ENCODE measurements around the gene FOXE1. TPM values are rescaled to one million over a fixed set of nuclear protein-coding genes. Genes with fewer than 3 reads are reported as not detected.

FOXE1 gene
- total RNA-seq, 1 donor from 2014 or later = 0.07 TPM

DNA sequence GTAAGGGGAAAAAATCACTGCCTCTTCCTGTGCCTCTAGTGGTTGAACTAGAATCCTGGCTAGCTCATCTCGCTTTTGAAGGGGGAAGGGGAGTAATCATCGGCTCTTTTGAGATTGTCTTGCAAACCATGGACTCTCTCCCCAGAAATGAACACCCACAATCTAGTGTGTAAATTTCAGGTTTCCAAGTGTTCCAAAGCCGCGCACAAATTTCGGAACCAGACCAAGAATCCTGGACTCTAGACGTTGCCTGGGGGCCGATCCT, 4.9 kb upstream of the FOXE1 start:
- intact Hi-C loops (cut with micrococcal nuclease) = no loop called here

- intact Hi-C loops (cut with micrococcal nuclease) = no loop called here
Measured at GRCh38 chr9:97848480-97849237, 4.4 kb upstream of the FOXE1 start.

DNA sequence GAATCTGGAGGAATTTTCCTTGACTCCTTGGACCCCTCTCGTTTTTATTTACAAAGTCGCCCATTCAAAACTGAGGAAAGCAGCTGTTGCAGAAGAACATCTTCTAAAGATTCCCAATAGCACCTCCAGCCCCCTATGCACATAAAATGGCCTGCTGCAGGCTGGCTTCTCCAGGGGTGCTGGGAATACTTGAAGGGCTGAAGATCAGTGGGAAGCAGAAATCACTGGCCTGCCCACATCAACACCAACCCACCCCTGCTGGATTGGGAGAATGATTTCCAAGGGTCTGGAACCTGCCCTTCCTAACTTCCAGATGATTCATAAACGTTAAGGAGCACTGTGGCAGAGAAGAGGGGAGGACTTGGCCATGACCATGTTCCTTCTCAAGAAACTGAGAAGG, 3.0 kb upstream of the FOXE1 start:
- intact Hi-C loops (cut with micrococcal nuclease) = loop anchor here (5.0 kb wide), 1 partner anchor 138 kb away; no protein-coding TSS in a partner anchor

DNA sequence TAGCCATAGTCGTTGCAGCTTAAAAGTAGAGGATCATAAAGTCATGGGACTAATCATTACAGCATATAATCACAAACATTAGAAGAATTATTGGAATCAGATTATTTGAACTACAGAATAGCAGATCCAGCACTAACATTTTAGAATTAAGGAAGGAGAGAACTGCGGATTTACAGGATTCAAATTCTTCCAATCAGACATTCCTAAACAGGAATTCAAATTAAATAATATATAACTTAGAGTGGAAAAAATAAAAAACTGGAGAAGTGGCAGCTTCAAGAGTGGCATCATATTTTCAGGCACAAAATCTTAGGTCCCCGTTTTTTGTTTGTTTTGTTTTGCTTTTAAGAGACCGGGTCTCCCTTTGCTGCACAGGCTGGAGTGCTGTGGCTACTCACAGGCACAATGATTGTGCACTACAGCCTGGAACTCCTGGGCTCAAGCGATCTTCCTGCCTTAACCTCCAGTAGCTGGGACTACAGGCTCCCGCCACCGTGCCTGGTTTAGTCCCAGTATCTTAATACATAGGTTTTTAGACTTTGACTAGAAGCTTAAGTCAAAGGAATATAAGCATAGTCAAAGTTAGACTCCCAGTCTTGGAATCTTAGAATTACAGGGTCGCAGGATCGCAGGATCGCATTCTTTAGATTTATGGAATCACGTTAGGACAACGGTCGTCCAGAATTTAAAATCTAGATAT, 2.1 kb upstream of the FOXE1 start:
- intact Hi-C loops (cut with micrococcal nuclease) = loop anchor here (5.0 kb wide), 1 partner anchor 139 kb away; no protein-coding TSS in a partner anchor

DNA sequence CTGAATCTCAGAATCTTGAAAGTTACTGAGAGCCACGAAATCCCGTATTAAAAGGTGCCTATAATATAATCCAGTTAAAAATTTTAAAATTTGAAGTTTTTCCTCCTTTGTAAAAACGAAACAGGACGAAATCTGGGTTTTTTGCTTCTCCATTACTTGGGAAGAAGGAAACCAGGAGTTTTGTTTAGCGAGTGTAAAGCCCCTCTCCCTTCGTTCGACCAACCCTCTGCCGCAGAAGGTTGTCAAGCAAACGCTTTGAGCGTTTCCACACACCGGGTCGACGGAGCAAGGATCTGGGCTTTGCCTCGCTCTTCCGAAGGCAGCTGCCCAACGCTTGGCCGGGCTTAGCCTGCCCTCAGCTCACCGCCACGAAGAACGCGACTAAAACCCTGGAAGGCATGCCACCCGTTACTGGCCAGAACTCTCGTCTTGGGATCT, 1.6 kb upstream of the FOXE1 start:
- intact Hi-C loops (cut with micrococcal nuclease) = loop anchor here (5.0 kb wide), 1 partner anchor 139 kb away; no protein-coding TSS in a partner anchor

DNA sequence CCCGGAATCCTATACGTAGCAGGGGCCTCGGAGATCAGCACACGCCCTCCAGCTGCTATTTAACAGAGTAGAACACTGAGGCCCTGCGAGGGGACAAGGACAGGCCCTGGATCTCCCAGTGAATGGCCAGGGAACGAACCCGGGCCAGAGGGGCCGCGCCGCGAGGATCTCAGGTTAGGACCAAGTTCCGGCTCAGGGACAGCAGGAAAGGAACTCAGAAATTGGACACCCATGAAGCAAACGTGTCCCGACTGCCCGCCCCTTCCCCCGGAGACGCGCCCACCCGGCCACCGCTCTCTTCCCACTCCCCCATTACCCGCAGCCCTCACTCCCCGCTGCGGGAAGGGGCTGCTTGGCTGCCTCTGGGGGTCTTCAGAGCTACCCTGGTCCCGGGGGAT, 1.0 kb upstream of the FOXE1 start:
- intact Hi-C loops (cut with micrococcal nuclease) = loop anchor here (5.0 kb wide), 1 partner anchor 140 kb away; no protein-coding TSS in a partner anchor

GRCh38 chr9:97852399-97853055, 499 bp upstream of the FOXE1 start:
- intact Hi-C loops (cut with micrococcal nuclease) = loop anchor here (5.0 kb wide), 1 partner anchor 140 kb away; no protein-coding TSS in a partner anchor

GRCh38 chr9:97853844-97854695, 1.0 kb downstream of the FOXE1 start:
- intact Hi-C loops (cut with micrococcal nuclease) = loop anchor here (5.0 kb wide), 1 partner anchor 142 kb away; no protein-coding TSS in a partner anchor

DNA sequence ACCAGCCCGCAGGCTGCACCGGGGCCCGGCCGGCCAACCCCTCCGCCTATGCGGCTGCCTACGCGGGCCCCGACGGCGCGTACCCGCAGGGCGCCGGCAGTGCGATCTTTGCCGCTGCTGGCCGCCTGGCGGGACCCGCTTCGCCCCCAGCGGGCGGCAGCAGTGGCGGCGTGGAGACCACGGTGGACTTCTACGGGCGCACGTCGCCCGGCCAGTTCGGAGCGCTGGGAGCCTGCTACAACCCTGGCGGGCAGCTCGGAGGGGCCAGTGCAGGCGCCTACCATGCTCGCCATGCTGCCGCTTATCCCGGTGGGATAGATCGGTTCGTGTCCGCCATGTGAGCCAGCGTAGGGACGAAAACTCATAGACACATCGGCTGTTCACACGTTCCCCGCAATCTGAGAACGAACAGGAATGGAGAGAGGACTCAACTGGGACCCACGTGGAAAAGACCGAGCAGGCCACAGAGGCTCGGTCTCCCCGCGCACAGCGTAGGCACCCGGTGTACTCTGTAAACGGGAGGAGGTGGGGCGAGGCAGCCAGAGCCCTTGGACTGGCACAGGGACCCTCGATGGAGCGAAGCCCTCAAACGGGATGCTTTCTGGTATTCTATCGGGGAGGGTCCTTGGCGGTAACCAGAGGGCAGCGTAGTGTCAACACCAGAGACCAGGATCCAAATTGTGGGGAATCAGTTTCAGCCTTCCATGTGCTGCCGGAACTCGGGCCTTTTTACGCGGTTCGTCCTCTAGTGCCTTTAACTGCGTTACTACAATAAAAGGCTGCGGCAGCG, 1.9 kb downstream of the FOXE1 start:
- intact Hi-C loops (cut with micrococcal nuclease) = loop anchor here (5.0 kb wide), 1 partner anchor 143 kb away; no protein-coding TSS in a partner anchor

- intact Hi-C loops (cut with micrococcal nuclease) = no loop called here
Measured at GRCh38 chr9:97855486-97855875, 2.5 kb downstream of the FOXE1 start.

GRCh38 chr9:97855899-97856298, 2.9 kb downstream of the FOXE1 start:
- intact Hi-C loops (cut with micrococcal nuclease) = no loop called here

GRCh38 chr9:97856857-97857605, 4.0 kb downstream of the FOXE1 start:
- intact Hi-C loops (cut with micrococcal nuclease) = no loop called here

GRCh38 chr9:97857606-97858392, 4.8 kb downstream of the FOXE1 start:
- intact Hi-C loops (cut with micrococcal nuclease) = no loop called here

DNA sequence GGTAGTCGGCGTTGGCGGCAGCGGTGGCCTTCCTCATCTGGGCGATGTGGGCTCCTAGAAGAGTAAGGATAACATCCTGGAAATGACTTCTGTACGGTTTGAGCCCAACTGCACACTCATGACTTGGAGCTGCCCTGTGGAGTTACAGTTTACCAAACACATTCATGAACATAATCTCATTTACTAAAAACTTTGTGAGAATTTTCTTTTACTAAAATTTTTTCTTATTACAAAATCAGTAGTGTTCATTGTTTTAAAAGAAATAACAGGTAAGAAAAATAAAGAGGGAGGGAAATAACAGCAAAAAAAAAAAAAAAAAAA, 5.3 kb downstream of the FOXE1 start:
- intact Hi-C loops (cut with micrococcal nuclease) = no loop called here

DNA sequence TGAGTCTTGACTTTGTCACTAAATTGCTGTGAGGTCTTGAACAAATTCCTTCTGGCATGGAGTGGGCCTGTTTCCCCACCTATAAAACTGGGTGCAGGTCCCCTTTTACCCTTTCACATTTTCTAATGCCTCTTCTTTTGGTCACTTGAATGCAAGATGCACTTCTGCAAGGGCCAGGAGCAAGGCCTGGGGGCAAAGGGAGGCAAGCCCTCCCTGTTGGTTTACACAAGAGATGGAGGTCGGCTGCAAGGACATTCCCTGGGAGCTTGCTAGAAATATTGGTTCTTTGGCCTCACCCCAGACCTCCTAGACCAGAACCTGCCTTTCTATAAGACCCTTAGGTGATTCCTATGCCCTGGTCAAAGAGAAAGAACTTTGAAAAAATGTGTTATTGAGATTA, 5.8 kb downstream of the FOXE1 start:
- intact Hi-C loops (cut with micrococcal nuclease) = no loop called here

GRCh38 chr9:97859346-97859745, 6.3 kb downstream of the FOXE1 start:
- intact Hi-C loops (cut with micrococcal nuclease) = no loop called here

GRCh38 chr9:97860451-97861147, 7.6 kb downstream of the FOXE1 start:
- intact Hi-C loops (cut with micrococcal nuclease) = no loop called here

GRCh38 chr9:97861148-97861475, 8.1 kb downstream of the FOXE1 start:
- intact Hi-C loops (cut with micrococcal nuclease) = no loop called here

DNA sequence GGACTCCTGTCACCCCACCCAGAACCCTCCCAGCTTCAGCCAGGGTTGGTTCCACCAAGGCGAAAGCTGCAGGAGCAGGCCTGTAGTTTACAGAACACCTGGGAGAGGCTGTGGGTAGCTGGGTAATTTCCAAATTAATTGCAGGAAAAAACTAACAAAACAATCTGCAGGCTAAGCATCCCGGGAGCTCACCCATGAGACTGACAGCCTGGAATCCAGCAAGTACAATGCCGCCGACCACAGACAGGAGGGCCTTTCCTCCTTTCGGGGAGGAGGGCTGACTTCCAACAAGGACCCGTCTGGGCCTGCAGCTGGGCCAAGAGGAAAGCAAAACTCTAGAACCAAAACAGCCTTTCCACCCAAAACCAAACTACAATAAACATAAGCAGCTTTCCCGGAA, 10.3 kb downstream of the FOXE1 start:
- intact Hi-C loops (cut with micrococcal nuclease) = no loop called here

All from T-helper 2 cell treated with Interferon-gamma antibody and Interleukin-4, amounts not matched to agents 100 ng/mL and 5 ng/mL, for 36 hours (primary cell).